Keratinocyte (primary cell): Measurements from ENCODE around the gene PCARE. TPM values are rescaled to one million over a fixed set of nuclear protein-coding genes. Genes with fewer than 3 reads are reported as not detected.

Source experiments
- DNase-seq: peaks from one replicate; pipeline ENCODE4 v3.0.0-alpha.2; 2011; ENCODE audit warnings: low read depth, missing footprints, low spot score
- FAIRE-seq: peaks from 2 replicates; lab custom pipeline; 2011; peaks lifted over from hg19 to GRCh38; lab: Jason Lieb, UNC
- H2AFZ ChIP-seq: 2 replicates; pipeline ENCODE4 v1.6.0; 2012; ENCODE audit warnings: low read length, control low read depth, inconsistent platforms; ENCODE audit not compliant: control insufficient read depth
- H3K27ac ChIP-seq: 2 replicates; pipeline ENCODE4 v1.5.1; 2011; ENCODE audit warnings: low read length; ENCODE audit not compliant: control insufficient read depth, insufficient read depth
- H3K27me3 ChIP-seq: 3 replicates; pipeline ENCODE4 v1.6.0; 2011; ENCODE audit warnings: low read length; ENCODE audit not compliant: control insufficient read depth, insufficient read depth; ENCODE audit errors: extremely low read depth
- H3K36me3 ChIP-seq, 2 experiments: 2 replicates in 1 of 2; 3 replicates in 1 of 2; pipeline ENCODE4 v1.5.1; 2011; ENCODE audit warnings: low read length in 2 of 2, mild to moderate bottlenecking in 1 of 2; ENCODE audit not compliant: control insufficient read depth in 2 of 2, insufficient read depth in 2 of 2; ENCODE audit errors: extremely low read depth in 1 of 2
- H3K4me1 ChIP-seq: 3 replicates; pipeline ENCODE4 v1.5.1; 2011; ENCODE audit warnings: low read length; ENCODE audit not compliant: control insufficient read depth, insufficient read depth; ENCODE audit errors: extremely low read depth
- H3K4me2 ChIP-seq: 3 replicates; pipeline ENCODE4 v1.6.0; 2011; ENCODE audit warnings: low read depth, low read length; ENCODE audit not compliant: control insufficient read depth, insufficient read depth; ENCODE audit errors: extremely low read depth
- H3K4me3 ChIP-seq, 3 experiments: fragments of 200-600 bp in 1 of 3; sonication (generic) in 1 of 3; 2 replicates in 2 of 3; 3 replicates in 1 of 3; pipeline ENCODE4 v1.5.1; 2011 to 2016; ENCODE audit warnings: low read length in 3 of 3, mild to moderate bottlenecking in 3 of 3, control low read depth in 2 of 3, inconsistent platforms in 1 of 3, low read depth in 1 of 3, mixed read lengths in 1 of 3, mixed run types in 1 of 3, moderate library complexity in 1 of 3; ENCODE audit not compliant: control insufficient read depth in 2 of 3, insufficient read depth in 2 of 3; ENCODE audit errors: extremely low read depth in 1 of 3
- H3K79me2 ChIP-seq: 2 replicates; pipeline ENCODE4 v1.6.0; 2012; ENCODE audit warnings: low read length; ENCODE audit not compliant: control insufficient read depth, insufficient read depth
- H3K9ac ChIP-seq: 3 replicates; pipeline ENCODE4 v1.6.0; 2011; ENCODE audit warnings: low read length; ENCODE audit not compliant: control insufficient read depth, insufficient read depth; ENCODE audit errors: extremely low read depth
- H3K9me1 ChIP-seq: 3 replicates; pipeline ENCODE4 v1.6.0; 2011; ENCODE audit warnings: low read length; ENCODE audit not compliant: control insufficient read depth, insufficient read depth; ENCODE audit errors: extremely low read depth
- H3K9me3 ChIP-seq: 2 replicates; pipeline ENCODE4 v1.5.1; 2012; ENCODE audit warnings: low read depth, low read length; ENCODE audit not compliant: control insufficient read depth
- H4K20me1 ChIP-seq: 3 replicates; pipeline ENCODE4 v1.6.0; 2011; ENCODE audit warnings: low read length; ENCODE audit not compliant: control insufficient read depth, insufficient read depth; ENCODE audit errors: extremely low read depth
- EZH2 ChIP-seq: IDR thresholded peaks from one replicate; pipeline ENCODE4 v1.6.1; 2012; ENCODE audit warnings: inconsistent platforms, mild to moderate bottlenecking, low read length, moderate library complexity
- dilution Hi-C: fragments of 300-500 bp; cut with MboI; formaldehyde crosslinking; loops from one replicate; pipeline ENCODE4 v1.7.0; 2020; ENCODE audit warnings: low sequenced_read_pairs; ENCODE audit not compliant: extremely low pct_ligation_motif_present
- polyA plus RNA-seq, 5 experiments: library from polyadenylated mRNA; depleted of rRNA in 3 of 5; stranded (reverse) in 3 of 5; stranded (forward) in 1 of 5; unstranded in 1 of 5; fragments of >200 nt; gene quantifications; 1 replicate in 1 of 5; 2 replicates in 3 of 5; 3 replicates in 1 of 5; pipeline versions ENCODE4 v1.2.1 to v1.2.3, GENCODE V29; 2011 to 2012; ENCODE audit warnings: missing spikeins in 2 of 5, low read depth in 1 of 5, low replicate concordance in 1 of 5
- TF ChIP-seq, protein P1 (sequence below), 3 experiments: IDR thresholded peaks in 1 of 3; conservative IDR thresholded peaks in 1 of 3; optimal IDR thresholded peaks in 1 of 3; 2 replicates in 2 of 3; 3 replicates in 1 of 3; pipeline versions ENCODE3 to v1.5.1; 2011; ENCODE audit warnings: low read length in 3 of 3, mild to moderate bottlenecking in 3 of 3, moderate library complexity in 2 of 3, control low read depth in 1 of 3, inconsistent platforms in 1 of 3; ENCODE audit not compliant: insufficient read depth in 2 of 3; ENCODE audit errors: extremely low read depth in 1 of 3

Gene PCARE
- polyA plus RNA-seq, 1 donor (not counting 4 experiments of a cell fraction or from before 2014, with no cell fraction given) = not detected

DNA sequence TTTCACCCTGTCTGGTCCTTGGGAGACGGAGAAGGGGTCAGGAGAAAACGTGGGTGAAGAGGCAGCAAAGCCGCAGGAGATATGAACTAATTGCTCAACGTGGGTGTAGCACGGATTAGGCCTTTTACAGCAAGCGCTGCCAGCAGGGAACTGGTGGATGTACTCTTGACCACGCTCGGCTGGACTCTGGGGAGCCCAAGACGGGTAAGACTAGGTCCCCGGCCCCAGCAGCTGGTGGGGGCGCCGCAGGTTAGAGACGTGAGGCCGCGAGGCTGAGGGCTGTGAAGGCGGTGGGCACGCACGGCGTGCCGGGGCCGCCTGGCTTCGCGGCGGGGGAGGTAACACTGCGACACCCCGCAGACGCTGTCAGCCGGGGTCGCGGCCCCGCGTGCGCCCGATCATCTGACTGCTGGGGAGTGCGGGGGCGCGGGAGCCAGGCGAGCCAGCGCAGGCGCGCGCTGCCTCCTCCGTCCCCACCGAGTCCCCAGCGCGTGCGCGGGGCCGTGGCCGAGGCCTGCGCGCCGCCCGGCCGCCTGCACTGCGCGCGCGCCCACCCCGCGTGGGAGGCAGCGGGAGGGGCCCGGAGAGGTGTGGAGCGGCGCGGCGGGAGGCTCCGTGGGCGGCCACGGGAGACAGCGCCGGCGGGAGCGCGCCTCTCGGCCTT lies 40.8 kb upstream of the PCARE start, which contains the start of gene CLIP4:
Gene CLIP4, plus strand, starts transcription at position 470 of the 664 bp plus-strand sequence. CDS start 5,974 bp downstream, outside the sequence.
- DNase-seq (no peak), FAIRE-seq (no peak)
- Histone ChIP-seq H3K9ac (peak within 1 kb of the TSS; percentile 85), H3K27me3 (no peaks in the 10 kb centered on the region), H3K4me1 (peaks cover 63% of the 10 kb centered on the region), H3K27ac (peak within 1 kb of the TSS; percentile 99), H2AFZ (peak within 1 kb of the TSS; percentile 70), H3K79me2 (peaks cover 12% of the 10 kb centered on the region), H3K9me1 (no peaks in the 10 kb centered on the region), H3K4me3 (peak within 1 kb of the TSS; percentile 62 to 95 (median 67)), H3K9me3 (no peaks in the 10 kb centered on the region), H4K20me1 (no peaks in the 10 kb centered on the region), H3K36me3 (peaks cover 0 to 1% of the 10 kb centered on the region in 2 experiments), H3K4me2 (peak within 1 kb of the TSS; percentile 100)
- dilution Hi-C loops = no loop called here
- no peak for TF ChIP-seq EZH2
- TF ChIP-seq, protein P1, sequence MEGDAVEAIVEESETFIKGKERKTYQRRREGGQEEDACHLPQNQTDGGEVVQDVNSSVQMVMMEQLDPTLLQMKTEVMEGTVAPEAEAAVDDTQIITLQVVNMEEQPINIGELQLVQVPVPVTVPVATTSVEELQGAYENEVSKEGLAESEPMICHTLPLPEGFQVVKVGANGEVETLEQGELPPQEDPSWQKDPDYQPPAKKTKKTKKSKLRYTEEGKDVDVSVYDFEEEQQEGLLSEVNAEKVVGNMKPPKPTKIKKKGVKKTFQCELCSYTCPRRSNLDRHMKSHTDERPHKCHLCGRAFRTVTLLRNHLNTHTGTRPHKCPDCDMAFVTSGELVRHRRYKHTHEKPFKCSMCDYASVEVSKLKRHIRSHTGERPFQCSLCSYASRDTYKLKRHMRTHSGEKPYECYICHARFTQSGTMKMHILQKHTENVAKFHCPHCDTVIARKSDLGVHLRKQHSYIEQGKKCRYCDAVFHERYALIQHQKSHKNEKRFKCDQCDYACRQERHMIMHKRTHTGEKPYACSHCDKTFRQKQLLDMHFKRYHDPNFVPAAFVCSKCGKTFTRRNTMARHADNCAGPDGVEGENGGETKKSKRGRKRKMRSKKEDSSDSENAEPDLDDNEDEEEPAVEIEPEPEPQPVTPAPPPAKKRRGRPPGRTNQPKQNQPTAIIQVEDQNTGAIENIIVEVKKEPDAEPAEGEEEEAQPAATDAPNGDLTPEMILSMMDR (optimal IDR thresholded peaks at IDR 0.05 in 1 of 3, IDR thresholded peaks at IDR 0.05 in 1 of 3, conservative IDR thresholded peaks at IDR 0.05 in 1 of 3; ENCODE audit: extremely low read depth in 1 of 3, insufficient read depth in 2 of 3, low read length in 3 of 3) = no peak

DNA sequence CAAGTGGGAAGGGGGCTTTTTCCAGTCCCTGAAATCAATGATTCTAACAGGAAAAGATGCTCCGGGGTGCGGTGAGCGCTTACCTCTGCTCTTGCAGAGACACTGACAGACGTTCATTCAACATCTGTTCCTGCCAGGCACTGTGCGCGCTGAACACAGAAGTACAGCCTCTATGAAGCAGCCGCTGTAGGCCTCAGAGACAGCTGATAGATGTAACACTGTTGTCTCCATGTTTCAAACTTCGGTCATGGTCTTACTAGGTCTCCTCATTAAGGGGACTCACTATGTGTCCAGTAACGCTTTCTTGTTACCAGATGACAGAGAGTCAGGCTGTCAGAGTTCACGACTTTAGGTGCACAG lies 40.2 kb upstream of the PCARE start:
- H2AFZ ChIP-seq = peak overlapping the region; percentile 70
- H3K9ac ChIP-seq = peak overlapping the region; percentile 85
- H3K4me3 ChIP-seq = peak overlapping the region; percentile 47 to 67 (median 49)
- TF ChIP-seq EZH2 = no peak
- TF ChIP-seq, protein P1 (optimal IDR thresholded peaks at IDR 0.05 in 1 of 3, IDR thresholded peaks at IDR 0.05 in 1 of 3, conservative IDR thresholded peaks at IDR 0.05 in 1 of 3; ENCODE audit: extremely low read depth in 1 of 3, insufficient read depth in 2 of 3, low read length in 3 of 3) = no peak
- H3K4me2 ChIP-seq = peak overlapping the region; percentile 61
- H3K9me3 ChIP-seq = no peaks in the 10 kb centered on the region
- peak; percentile 44 for FAIRE-seq
- dilution Hi-C loops = no loop called here
- DNase-seq = no peak
- peak overlapping the region; percentile 66 for H3K27ac ChIP-seq
- peaks cover 58% of the 10 kb centered on the region for H3K4me1 ChIP-seq
- H3K27me3 ChIP-seq = no peaks in the 10 kb centered on the region
- H3K9me1 ChIP-seq = no peaks in the 10 kb centered on the region
- H3K79me2 ChIP-seq = peaks cover 10% of the 10 kb centered on the region
- H3K36me3 ChIP-seq = peaks cover 0 to 1% of the 10 kb centered on the region in 2 experiments
- H4K20me1 ChIP-seq = no peaks in the 10 kb centered on the region
